IPS-18c (cell line): ENCODE measurements around the gene CAD.
"Not testable (repeated sequence)": the region's sequence is repeated elsewhere in the genome, so short reads cannot be mapped to it uniquely, and the experiment has no call there.

ENCODE experiments used
- H3K4me3 ChIP-seq: 2 replicates; pipeline ENCODE4 v1.7.0; 2013; ENCODE audit warnings: low read depth, mild to moderate bottlenecking, low read length, moderate library complexity; ENCODE audit not compliant: insufficient read depth
- H3K9me3 ChIP-seq: one replicate; pipeline ENCODE4 v1.6.1; 2013; ENCODE audit warnings: mild to moderate bottlenecking, low read length, moderate library complexity; ENCODE audit not compliant: control insufficient read depth, insufficient read depth

CAD gene

DNA sequence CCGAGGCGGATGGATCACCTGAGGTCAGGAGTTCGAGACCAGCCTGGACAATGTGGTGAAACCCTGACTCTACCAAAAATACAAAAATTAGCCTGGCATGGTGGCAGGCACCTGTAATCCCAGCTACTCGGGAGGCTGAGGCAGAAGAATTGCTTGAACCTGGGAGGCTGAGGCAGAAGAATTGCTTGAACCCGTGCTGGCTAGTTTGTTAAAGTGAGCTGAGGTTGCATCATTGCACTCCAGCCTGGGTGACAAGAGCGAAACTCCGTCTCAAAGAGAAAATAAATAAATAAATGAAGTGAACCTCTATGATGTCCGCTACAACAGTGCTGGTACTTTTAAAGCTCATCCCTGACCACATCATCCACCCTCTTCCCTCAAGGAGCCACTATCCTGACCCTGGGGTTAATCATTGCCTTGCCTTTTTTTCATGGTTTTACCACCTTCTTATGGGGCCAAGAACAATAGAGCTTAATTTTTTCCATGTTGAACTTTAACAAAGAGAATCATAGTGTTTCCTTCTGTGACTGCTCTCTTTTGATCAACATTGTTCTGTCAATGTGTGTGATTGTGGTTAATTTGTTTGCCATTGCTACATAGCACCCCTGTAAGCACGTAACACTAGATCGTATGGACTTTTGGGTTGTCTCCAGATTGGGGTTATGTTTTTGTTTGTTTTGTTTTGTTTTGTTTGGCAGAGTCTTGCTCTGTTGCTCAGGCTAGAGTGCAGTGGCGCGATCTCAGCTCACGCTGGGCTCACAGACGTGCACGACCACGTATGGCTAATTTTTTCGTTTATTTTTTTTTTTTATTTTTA, 22.4 kb upstream of the CAD start:
- Histone ChIP-seq H3K4me3 (no peak overlapping the region), H3K9me3 (no peaks in the 10 kb centered on the region)

DNA sequence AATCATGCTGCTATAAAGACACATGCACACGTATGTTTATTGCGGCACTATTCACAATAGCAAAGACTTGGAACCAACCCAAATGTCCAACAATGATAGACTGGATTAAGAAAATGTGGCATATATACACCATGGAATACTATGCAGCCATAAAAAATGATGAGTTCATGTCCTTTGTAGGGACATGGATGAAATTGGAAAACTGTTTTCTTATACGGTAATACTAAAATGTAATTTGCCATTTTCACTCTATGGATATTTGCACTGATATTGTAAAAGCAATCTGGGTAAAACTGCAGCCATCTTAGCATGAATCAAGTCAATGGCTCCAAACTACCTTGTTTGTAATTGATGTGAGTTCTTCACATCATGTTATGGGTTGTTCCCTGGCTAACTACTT, 21.4 kb upstream of the CAD start:
- H3K4me3 ChIP-seq, H3K9me3 ChIP-seq: not testable (repeated sequence)

DNA sequence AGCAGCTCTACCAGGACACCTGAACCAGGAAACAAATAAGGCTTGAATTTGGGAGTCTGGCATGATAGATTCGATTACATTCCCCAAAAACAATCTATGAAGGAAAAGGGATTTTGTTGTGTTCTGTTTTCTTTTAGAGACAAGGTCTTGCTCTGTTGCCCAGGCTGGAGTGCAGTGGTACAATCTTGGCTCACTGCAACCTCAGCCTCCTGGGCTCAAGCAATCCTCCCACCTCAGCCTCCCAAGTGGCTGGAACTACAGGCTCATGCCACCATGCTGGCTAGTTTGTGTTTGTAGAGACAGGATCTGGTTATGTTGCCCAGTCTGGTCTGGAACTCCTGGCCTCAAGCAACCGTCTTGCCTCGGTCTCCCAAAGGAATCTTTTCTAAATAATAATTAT, 19.1 kb upstream of the CAD start:
- not testable (repeated sequence) for H3K4me3 ChIP-seq, H3K9me3 ChIP-seq

GRCh38 chr2:27198627-27199026, 18.5 kb upstream of the CAD start:
- no peak overlapping the region for H3K4me3 ChIP-seq
- H3K9me3 ChIP-seq = no peaks in the 10 kb centered on the region

GRCh38 chr2:27199241-27199640, 17.9 kb upstream of the CAD start:
- H3K9me3 ChIP-seq = no peaks in the 10 kb centered on the region

DNA sequence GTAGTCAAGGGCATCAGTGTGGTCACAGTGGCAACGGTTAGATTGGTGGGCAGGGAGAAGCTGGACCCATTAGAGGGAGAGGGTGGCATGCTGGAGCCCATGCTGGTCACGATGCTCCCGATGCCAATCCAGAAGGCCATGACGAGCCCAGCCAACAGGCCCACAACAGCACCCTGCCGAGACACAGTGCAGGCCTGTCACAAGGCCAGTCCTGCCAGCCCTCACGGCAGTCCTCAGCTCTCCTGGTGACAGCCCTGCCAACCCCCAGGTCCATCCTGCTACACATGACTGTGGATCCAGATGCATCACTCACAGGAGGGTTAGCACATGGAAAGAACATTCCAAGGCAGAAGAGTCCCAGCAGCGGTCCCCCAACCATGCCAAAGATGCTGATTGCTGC, 15.5 kb upstream of the CAD start:
- no peak overlapping the region for H3K4me3 ChIP-seq
- H3K9me3 ChIP-seq = no peaks in the 10 kb centered on the region

More at GRCh38 chr2:27199241-27199640, 17.9 kb upstream of the CAD start:
- no peak overlapping the region for H3K4me3 ChIP-seq

DNA sequence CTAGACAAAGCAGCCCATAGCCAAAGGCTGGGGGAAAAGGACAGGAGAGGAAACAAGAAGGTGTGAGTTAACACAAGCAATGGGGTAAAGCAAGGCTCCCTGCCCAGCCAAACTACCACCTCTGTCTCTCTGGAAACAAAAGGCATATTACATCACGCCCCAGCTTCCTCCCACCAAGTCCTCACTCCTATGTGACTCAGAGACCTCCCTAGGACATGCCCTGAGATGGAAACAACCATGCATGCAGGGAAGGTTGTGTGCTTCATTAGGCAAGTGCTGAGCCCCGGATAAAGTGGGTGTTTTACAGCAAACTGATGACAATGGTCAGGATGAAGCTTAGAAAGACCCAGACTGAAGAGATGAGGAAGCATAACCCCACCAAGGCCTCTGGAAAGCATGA, 14.3 kb upstream of the CAD start:
- Histone ChIP-seq H3K9me3 (no peaks in the 10 kb centered on the region), H3K4me3 (no peak overlapping the region)

GRCh38 chr2:27203741-27204140, 13.4 kb upstream of the CAD start:
- no peaks in the 10 kb centered on the region for H3K9me3 ChIP-seq
- no peak overlapping the region for H3K4me3 ChIP-seq

DNA sequence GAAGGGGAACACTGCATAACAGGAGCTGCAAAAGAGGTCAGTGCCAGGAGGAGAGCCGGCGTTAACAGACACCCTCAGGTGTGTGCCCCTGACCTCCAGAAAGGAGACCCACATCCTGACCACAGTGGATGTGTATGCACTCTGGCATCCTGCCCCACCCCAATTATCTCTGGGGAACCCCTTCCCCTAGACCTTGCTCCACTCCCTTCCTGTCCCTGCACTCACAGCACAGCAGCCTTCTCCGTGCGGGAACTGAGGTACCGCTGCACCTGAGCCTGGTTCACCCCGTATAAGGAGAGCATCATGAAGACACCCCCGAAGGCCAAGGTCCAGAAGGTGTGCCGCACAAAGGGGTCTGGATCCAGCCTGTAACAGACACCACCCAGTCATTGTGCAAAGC, 12.6 kb upstream of the CAD start:
- no peaks in the 10 kb centered on the region for H3K9me3 ChIP-seq
- no peak overlapping the region for H3K4me3 ChIP-seq

- H3K9me3 ChIP-seq = no peaks in the 10 kb centered on the region
- H3K4me3 ChIP-seq = no peak overlapping the region
These were observed 12.0 kb upstream of the CAD start for GRCh38 chr2:27205206-27205605.

DNA sequence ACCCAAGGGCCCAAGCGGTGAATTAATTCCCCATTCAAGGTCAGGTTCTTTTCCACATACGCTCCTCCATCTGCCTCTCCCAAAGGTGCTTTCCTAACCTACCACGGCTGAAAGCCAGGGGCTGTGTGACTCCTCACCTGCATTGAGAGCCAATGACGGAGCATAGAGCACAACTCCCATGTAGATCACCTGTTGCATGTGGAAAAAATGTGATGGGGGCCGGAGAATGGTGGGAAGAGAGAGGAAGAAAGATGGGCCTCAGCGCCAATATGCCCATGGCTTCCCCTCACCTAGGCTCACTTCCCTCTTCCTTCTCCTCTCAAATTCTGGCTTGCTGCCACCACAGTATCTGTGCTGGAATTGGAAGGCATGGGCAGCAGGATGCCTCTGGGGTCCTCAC, 10.8 kb upstream of the CAD start:
- no peaks in the 10 kb centered on the region for H3K9me3 ChIP-seq
- no peak overlapping the region for H3K4me3 ChIP-seq

- Histone ChIP-seq H3K9me3 (no peaks in the 10 kb centered on the region), H3K4me3 (no peak overlapping the region)
These were observed 8.6 kb upstream of the CAD start for GRCh38 chr2:27208486-27209050.

DNA sequence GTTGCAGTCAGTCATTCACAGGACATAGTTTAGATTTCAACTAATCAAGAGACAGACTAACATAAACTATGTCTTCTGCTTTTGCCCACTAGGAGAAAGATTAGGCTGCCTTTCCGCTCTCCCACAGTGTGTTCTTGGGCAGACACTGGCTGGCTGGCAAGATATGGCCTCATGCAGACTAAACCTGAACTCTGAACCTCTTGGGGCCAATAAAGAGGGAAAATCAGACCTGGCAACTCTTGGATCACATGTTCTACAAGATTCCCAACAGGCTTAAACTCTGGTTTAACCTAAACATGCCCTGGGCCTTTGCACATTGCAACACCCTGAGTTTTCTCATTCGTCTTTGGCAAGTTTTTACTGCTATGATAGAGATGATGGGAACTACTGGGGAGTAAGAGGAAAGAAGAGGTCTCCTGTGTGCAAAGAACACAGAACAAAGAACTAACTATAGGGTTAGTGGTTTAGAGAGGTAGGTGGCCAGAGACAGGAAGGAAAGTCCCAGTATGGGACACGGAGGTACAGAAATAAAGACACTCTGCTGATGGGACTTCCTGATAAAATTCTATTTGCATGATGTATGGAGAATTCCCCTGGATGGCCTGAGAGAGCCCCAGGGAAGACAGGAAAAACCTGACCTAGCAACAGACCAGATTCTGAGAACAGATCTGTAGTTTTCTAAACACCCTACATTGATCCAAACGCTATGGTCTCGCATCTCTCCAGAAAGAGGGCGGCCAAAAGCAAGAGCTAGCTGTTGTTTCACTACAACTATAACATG, 7.4 kb upstream of the CAD start:
- Histone ChIP-seq H3K4me3 (no peak overlapping the region), H3K9me3 (no peaks in the 10 kb centered on the region)

GRCh38 chr2:27211241-27211942, 5.8 kb upstream of the CAD start:
- Histone ChIP-seq H3K9me3 (no peaks in the 10 kb centered on the region), H3K4me3 (peak overlapping the region; percentile 88)

DNA sequence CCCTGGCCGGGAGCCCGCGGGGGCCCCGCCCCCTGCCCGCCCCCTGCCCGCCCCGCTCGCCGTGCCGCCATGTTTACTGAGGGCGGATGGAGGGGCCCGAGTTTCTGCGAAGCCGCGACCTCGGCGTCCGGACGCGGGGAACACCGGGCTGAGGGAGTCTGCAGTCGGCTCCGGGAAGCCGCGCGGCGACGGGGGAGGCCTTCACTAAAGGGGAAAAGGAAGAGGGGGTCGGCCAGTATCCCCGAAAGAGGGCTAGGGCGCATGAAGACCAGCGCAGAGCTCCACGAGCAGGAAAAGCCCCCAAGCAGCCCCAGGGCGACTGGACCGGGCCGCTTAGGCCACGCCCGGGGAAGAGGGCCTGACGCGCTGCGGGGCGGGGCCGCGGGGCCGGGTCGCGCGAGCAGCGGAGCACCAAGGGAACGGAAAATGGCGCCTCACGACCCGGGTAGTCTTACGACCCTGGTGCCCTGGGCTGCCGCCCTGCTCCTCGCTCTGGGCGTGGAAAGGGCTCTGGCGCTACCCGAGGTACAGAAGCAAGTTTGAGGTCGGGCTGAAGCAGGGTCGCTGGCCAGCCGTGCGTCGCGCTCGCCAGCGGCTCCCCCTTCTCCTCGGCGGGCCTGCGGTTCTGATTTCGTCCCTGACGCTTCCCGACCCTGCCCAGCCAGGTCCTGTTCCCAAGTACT, 5.1 kb upstream of the CAD start, which contains the start of the genes ATRAID and SLC5A6:
Gene ATRAID, plus strand, starts transcription at position 99 of the 683 bp plus-strand sequence. Its CDS starts 328 bp downstream, at position 427.
Gene SLC5A6, minus strand, starts transcription at position 326 of the 683 bp plus-strand sequence. CDS start 4,618 bp downstream, outside the sequence.
- H3K9me3 ChIP-seq = no peaks in the 10 kb centered on the region
- H3K4me3 ChIP-seq = peak within 1 kb of the TSS; percentile 94

DNA sequence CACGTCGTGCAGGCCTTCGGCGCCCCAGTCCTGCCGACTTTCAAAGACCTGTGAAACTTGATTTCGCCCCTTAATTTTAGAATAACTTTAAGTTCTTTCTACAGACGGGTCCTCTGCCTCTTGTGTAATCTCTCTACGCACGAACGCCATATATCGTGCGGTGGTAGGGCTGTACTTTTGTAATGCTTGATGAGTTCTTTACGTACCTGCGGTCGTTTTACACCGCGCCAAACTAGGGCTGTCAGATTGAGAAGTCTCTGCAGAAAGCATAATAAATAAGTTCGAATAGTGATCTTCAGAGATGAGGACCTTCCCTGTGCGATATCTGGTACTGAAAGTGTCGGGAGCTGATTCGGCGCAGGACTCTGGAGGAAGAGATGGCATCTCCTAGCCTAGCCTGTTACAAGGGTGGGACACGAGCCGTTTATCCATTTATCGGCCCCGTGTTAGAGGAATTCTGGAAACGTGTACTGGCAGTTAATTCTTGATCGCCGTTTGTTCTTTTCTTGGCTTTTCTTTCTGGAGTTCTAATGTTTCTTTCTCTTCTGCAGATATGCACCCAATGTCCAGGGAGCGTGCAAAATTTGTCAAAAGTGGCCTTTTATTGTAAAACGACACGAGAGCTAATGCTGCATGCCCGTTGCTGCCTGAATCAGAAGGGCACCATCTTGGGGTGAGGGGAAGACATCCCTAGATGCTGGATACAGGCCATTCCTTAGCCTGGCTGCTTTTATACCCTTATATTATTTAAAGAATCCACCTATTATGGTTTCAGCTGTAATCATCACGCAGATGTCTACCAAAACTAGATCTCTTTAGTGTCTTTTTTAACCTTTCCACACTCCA, 4.3 kb upstream of the CAD start:
- H3K4me3 ChIP-seq = peak overlapping the region; percentile 94
- no peaks in the 10 kb centered on the region for H3K9me3 ChIP-seq
